Measurements from ENCODE around the gene TM4SF20. TPM values are rescaled to one million over a fixed set of nuclear protein-coding genes. Genes with fewer than 3 reads are reported as not detected.
A peak's percentile ranks its signal among the peaks of the same experiment; 100 is the strongest.
"Not testable (repeated sequence)": the region's sequence is repeated elsewhere in the genome, so short reads cannot be mapped to it uniquely, and the experiment has no call there.

The TM4SF20 gene
- total and polyA plus RNA-seq, 3 experiments from 2014 or later: not detected

DNA sequence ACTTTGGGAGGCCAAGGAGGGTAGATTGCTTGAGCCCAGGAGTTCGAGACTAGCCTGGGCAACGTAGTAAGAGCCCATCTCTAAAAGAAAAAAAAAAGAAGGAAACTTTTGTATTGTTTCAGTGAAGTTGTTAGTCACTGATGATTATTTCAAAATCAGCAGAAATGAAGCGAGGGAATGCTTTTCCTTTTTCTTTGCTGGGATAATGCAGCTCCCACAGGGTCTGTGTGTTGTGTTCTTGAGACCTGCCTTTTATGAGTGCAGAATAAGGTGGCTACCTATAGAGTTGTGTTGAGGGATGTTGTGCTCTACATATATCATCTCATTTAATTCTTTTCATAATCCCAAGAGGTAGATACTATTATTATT lies 11.7 kb downstream of the TM4SF20 start:
- Histone ChIP-seq H3K27me3 (ENCODE audit: insufficient read depth, low read length, poor library complexity, severe bottlenecking) (no peaks in the 10 kb centered on the region), H3K36me3 (ENCODE audit: insufficient read depth, low read length) (no peaks in the 10 kb centered on the region), H3K4me3 (ENCODE audit: low read length) (no peak overlapping the region), H3K9me3 (ENCODE audit: low read length) (no peaks in the 10 kb centered on the region), H3K4me1 (ENCODE audit: insufficient read depth, low read length) (no peaks in the 10 kb centered on the region), H3K27ac (ENCODE audit: low read depth, low read length) (no peak overlapping the region)
- no peaks in the 10 kb centered on the region for H3K36me3 Mint-ChIP-seq
- H3K27ac Mint-ChIP-seq: no peak overlapping the region
- CTCF ChIA-PET: no interaction called here
- H3K4me1 Mint-ChIP-seq: peaks cover 0 to 2% (median 0%) of the 10 kb centered on the region in 3 donors
- no peak for DNase-seq
- H3K9me3 Mint-ChIP-seq: no peaks in the 10 kb centered on the region
- no peak overlapping the region for H3K4me3 Mint-ChIP-seq
- POLR2A ChIA-PET: no interaction called here
- H3K27me3 Mint-ChIP-seq: peaks cover 5 to 6% of the 10 kb centered on the region in 2 donors

GRCh38 chr2:227366769-227367426 lies 12.2 kb downstream of the TM4SF20 start:
- DNase-seq: no peak
- Mint-ChIP-seq H3K4me3 (no peak overlapping the region), H3K9me3 (no peaks in the 10 kb centered on the region), H3K27ac (no peak overlapping the region), H3K4me1 (peaks cover 0 to 2% (median 0%) of the 10 kb centered on the region in 3 donors), H3K36me3 (no peaks in the 10 kb centered on the region), H3K27me3 (peaks cover 5% of the 10 kb centered on the region in 2 donors)
- ChIA-PET CTCF (no interaction called here), POLR2A (no interaction called here)
- Histone ChIP-seq H3K27ac (ENCODE audit: low read depth, low read length) (no peak overlapping the region), H3K4me1 (ENCODE audit: insufficient read depth, low read length) (no peaks in the 10 kb centered on the region), H3K9me3 (ENCODE audit: low read length) (no peaks in the 10 kb centered on the region), H3K27me3 (ENCODE audit: insufficient read depth, low read length, poor library complexity, severe bottlenecking) (no peaks in the 10 kb centered on the region), H3K4me3 (ENCODE audit: low read length) (no peak overlapping the region), H3K36me3 (ENCODE audit: insufficient read depth, low read length) (no peaks in the 10 kb centered on the region)

DNA sequence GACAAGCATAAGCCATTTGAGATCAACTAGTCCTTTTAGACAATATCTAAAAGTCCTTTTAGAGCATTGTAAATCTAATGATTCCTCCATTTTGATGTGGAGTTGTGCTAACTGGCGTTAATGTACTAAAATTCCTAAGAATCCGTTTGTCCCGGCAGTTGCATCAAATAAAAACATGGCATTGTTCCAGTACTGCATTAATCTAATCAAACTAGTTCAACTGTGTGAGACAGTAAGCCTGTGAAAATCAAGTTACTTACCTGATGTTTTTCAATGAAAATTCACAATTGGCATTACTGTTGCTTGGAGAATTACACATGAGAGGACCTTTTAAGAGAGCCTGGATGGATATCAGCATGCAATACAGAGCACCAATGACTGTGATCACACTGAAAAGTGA lies 13.3 kb downstream of the TM4SF20 start:
- no peak overlapping the region for H3K27ac ChIP-seq (ENCODE audit: low read depth, low read length)
- Mint-ChIP-seq H3K4me1 (peaks cover 0 to 2% (median 0%) of the 10 kb centered on the region in 3 donors), H3K36me3 (peaks cover 0 to 4% (median 4%) of the 10 kb centered on the region in 3 donors), H3K27ac (no peak overlapping the region), H3K4me3 (no peak overlapping the region), H3K27me3 (no peaks in the 10 kb centered on the region), H3K9me3 (no peaks in the 10 kb centered on the region)
- no peak for DNase-seq
- ChIA-PET POLR2A (no interaction called here), CTCF (no interaction called here)
- H3K4me1 ChIP-seq (ENCODE audit: insufficient read depth, low read length): no peaks in the 10 kb centered on the region
- no peaks in the 10 kb centered on the region for H3K36me3 ChIP-seq (ENCODE audit: insufficient read depth, low read length)
- no peak overlapping the region for H3K4me3 ChIP-seq (ENCODE audit: low read length)
- H3K9me3 ChIP-seq (ENCODE audit: low read length): no peaks in the 10 kb centered on the region
- no peaks in the 10 kb centered on the region for H3K27me3 ChIP-seq (ENCODE audit: insufficient read depth, low read length, poor library complexity, severe bottlenecking)

GRCh38 chr2:227364585-227365263 lies 14.4 kb downstream of the TM4SF20 start:
- H3K27me3 ChIP-seq (ENCODE audit: insufficient read depth, low read length, poor library complexity, severe bottlenecking); H3K4me3 ChIP-seq (ENCODE audit: low read length); POLR2A ChIA-PET; H3K27ac ChIP-seq (ENCODE audit: low read depth, low read length); H3K9me3 ChIP-seq (ENCODE audit: low read length); H3K4me1 ChIP-seq (ENCODE audit: insufficient read depth, low read length); H3K27me3 Mint-ChIP-seq; H3K4me1 Mint-ChIP-seq; H3K36me3 ChIP-seq (ENCODE audit: insufficient read depth, low read length); H3K9me3 Mint-ChIP-seq; H3K4me3 Mint-ChIP-seq; DNase-seq: not testable (repeated sequence)
- H3K27ac Mint-ChIP-seq: peak overlapping the region in 1 of 8 donors; percentile 47
- H3K36me3 Mint-ChIP-seq: peaks cover 0 to 14% (median 9%) of the 10 kb centered on the region in 3 donors
- CTCF ChIA-PET: interaction anchor here (0.6 kb wide), 1 partner anchor 1739 kb away, joined by 3 read pairs; no protein-coding TSS in a partner anchor

- H3K4me1 Mint-ChIP-seq: peaks cover 0 to 2% (median 0%) of the 10 kb centered on the region in 3 donors
- no peaks in the 10 kb centered on the region for H3K27me3 ChIP-seq (ENCODE audit: insufficient read depth, low read length, poor library complexity, severe bottlenecking)
- H3K27ac ChIP-seq (ENCODE audit: low read depth, low read length): no peak overlapping the region
- CTCF ChIA-PET: no interaction called here
- no peaks in the 10 kb centered on the region for H3K9me3 Mint-ChIP-seq
- H3K36me3 ChIP-seq (ENCODE audit: insufficient read depth, low read length): no peaks in the 10 kb centered on the region
- H3K27ac Mint-ChIP-seq: no peak overlapping the region
- H3K4me3 ChIP-seq (ENCODE audit: low read length): no peak overlapping the region
- no peaks in the 10 kb centered on the region for H3K9me3 ChIP-seq (ENCODE audit: low read length)
- no peaks in the 10 kb centered on the region for H3K27me3 Mint-ChIP-seq
- peaks cover 0 to 24% (median 15%) of the 10 kb centered on the region in 3 donors for H3K36me3 Mint-ChIP-seq
- H3K4me1 ChIP-seq (ENCODE audit: insufficient read depth, low read length): no peaks in the 10 kb centered on the region
- DNase-seq: peak in 1 of 5 donors; percentile 12
- H3K4me3 Mint-ChIP-seq: no peak overlapping the region
- POLR2A ChIA-PET: no interaction called here
Measured at GRCh38 chr2:227363756-227364155, 15.3 kb downstream of the TM4SF20 start.

GRCh38 chr2:227360351-227360750 lies 18.8 kb downstream of the TM4SF20 start:
- POLR2A ChIA-PET: no interaction called here
- no peak for DNase-seq
- H3K27me3 ChIP-seq (ENCODE audit: insufficient read depth, low read length, poor library complexity, severe bottlenecking): no peaks in the 10 kb centered on the region
- no peaks in the 10 kb centered on the region for H3K27me3 Mint-ChIP-seq
- peaks cover 0 to 2% (median 0%) of the 10 kb centered on the region in 3 donors for H3K4me1 Mint-ChIP-seq
- no peaks in the 10 kb centered on the region for H3K9me3 ChIP-seq (ENCODE audit: low read length)
- H3K27ac ChIP-seq (ENCODE audit: low read depth, low read length): no peak overlapping the region
- no peaks in the 10 kb centered on the region for H3K9me3 Mint-ChIP-seq
- no peak overlapping the region for H3K4me3 Mint-ChIP-seq
- H3K27ac Mint-ChIP-seq: no peak overlapping the region
- CTCF ChIA-PET: no interaction called here
- no peak overlapping the region for H3K4me3 ChIP-seq (ENCODE audit: low read length)
- H3K36me3 ChIP-seq (ENCODE audit: insufficient read depth, low read length): peaks cover 9% of the 10 kb centered on the region
- H3K36me3 Mint-ChIP-seq: peaks cover 4 to 52% (median 30%) of the 10 kb centered on the region in 3 donors
- no peaks in the 10 kb centered on the region for H3K4me1 ChIP-seq (ENCODE audit: insufficient read depth, low read length)

- DNase-seq: no peak
- no peak overlapping the region for H3K4me3 ChIP-seq (ENCODE audit: low read length)
- POLR2A ChIA-PET: no interaction called here
- H3K9me3 ChIP-seq (ENCODE audit: low read length): no peaks in the 10 kb centered on the region
- no peaks in the 10 kb centered on the region for H3K27me3 Mint-ChIP-seq
- no peak overlapping the region for H3K4me3 Mint-ChIP-seq
- H3K27me3 ChIP-seq (ENCODE audit: insufficient read depth, low read length, poor library complexity, severe bottlenecking): no peaks in the 10 kb centered on the region
- CTCF ChIA-PET: no interaction called here
- no peaks in the 10 kb centered on the region for H3K4me1 ChIP-seq (ENCODE audit: insufficient read depth, low read length)
- peak overlapping the region in 5 of 8 donors; percentile 23 to 93 (median 42) for H3K27ac Mint-ChIP-seq
- H3K27ac ChIP-seq (ENCODE audit: low read depth, low read length): no peak overlapping the region
- H3K9me3 Mint-ChIP-seq: no peaks in the 10 kb centered on the region
- H3K4me1 Mint-ChIP-seq: no peaks in the 10 kb centered on the region
- H3K36me3 Mint-ChIP-seq: peaks cover 0 to 65% (median 21%) of the 10 kb centered on the region in 3 donors
- H3K36me3 ChIP-seq (ENCODE audit: insufficient read depth, low read length): no peaks in the 10 kb centered on the region
Measured at GRCh38 chr2:227351639-227352038, 27.5 kb downstream of the TM4SF20 start.

DNA sequence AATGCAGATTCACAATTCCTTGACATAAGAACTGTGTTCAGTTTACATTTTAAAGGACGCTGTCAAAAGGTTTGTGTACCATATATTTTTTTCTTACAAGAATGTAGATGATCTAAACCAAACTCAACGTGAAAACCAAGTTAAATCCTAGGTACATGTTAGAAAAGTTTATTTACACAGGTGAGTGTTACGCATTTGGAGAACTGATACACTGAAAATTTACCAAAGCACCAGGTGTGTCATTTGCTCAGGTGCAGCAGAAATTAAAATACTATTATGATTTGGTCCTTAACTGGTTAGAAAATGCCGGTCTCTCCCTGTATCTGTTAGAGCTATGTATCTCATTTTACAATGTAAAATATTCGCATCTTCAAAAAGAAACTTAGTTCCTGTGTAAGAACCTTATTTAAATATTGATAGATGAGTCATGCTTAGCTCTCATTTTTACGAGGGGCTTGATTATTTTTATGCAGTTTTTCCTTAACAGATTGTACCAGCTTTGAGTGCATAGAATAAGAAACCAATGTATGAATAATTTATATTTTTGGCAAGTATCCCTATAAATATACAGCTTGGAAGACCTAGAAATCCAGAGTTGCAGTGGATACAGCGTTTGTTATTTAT lies 29.0 kb downstream of the TM4SF20 start:
- Histone ChIP-seq H3K36me3 (ENCODE audit: insufficient read depth, low read length) (no peaks in the 10 kb centered on the region), H3K9me3 (ENCODE audit: low read length) (no peaks in the 10 kb centered on the region), H3K27ac (ENCODE audit: low read depth, low read length) (no peak overlapping the region), H3K27me3 (ENCODE audit: insufficient read depth, low read length, poor library complexity, severe bottlenecking) (no peaks in the 10 kb centered on the region), H3K4me3 (ENCODE audit: low read length) (no peak overlapping the region), H3K4me1 (ENCODE audit: insufficient read depth, low read length) (no peaks in the 10 kb centered on the region)
- Mint-ChIP-seq H3K36me3 (peaks cover 0 to 64% (median 21%) of the 10 kb centered on the region in 3 donors), H3K4me1 (no peaks in the 10 kb centered on the region), H3K27ac (no peak overlapping the region), H3K9me3 (no peaks in the 10 kb centered on the region), H3K4me3 (no peak overlapping the region), H3K27me3 (no peaks in the 10 kb centered on the region)
- no peak for DNase-seq
- POLR2A ChIA-PET: no interaction called here
- CTCF ChIA-PET: interaction anchor here (1.7 kb wide), 1 partner anchor 34 kb away, joined by 3 read pairs; no protein-coding TSS in a partner anchor

All from CD8-positive, alpha-beta memory T cell (primary cell).